ENCODE results near the gene PAGE4. TPM values are rescaled to one million over a fixed set of nuclear protein-coding genes. Genes with fewer than 3 reads are reported as not detected.

Gene PAGE4
- total RNA-seq, 1 experiment from 2014 or later, result not detected

DNA sequence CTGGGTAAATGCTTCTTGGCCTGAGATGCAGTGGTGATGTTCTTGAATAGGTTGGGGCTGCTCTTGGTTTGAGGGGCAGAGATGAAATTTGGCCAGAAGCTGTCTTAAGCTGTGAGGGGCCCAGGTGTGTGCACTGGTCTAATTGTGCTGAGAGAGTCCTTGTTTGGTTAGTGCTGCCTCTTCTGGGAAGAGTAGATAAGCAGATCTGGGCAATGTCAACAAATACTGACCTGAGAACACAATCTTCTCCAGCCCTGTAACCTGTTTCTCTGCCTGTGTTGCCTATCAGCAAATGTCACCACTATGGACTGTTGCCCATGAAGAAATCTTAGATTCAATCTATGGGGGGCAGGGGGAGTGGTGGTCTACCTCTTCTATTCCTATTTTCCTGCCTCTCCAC lies 33.0 kb downstream of the PAGE4 start:
- Histone ChIP-seq H3K9me3 (ENCODE audit: low read depth, low read length, poor library complexity, severe bottlenecking) (no peaks in the 10 kb centered on the region), H3K36me3 (ENCODE audit: insufficient read depth, low read length, poor library complexity, severe bottlenecking) (no peaks in the 10 kb centered on the region), H3K27ac (ENCODE audit: low read depth, low read length, poor library complexity, severe bottlenecking) (no peak overlapping the region), H3K27me3 (replicated peaks; ENCODE audit: insufficient read depth, low read depth, low read length, poor library complexity) (no peaks in the 10 kb centered on the region), H3K4me1 (ENCODE audit: insufficient read depth, low read length, poor library complexity, severe bottlenecking) (no peaks in the 10 kb centered on the region), H3K4me3 (ENCODE audit: low read depth, low read length, poor library complexity, severe bottlenecking) (no peak overlapping the region)
- no peak for DNase-seq (ENCODE audit: low spot score)
- intact Hi-C loops (cut with micrococcal nuclease; ENCODE audit: unreplicated experiment), result no loop called here
- ChIA-PET CTCF (no interaction called here), POLR2A (ENCODE audit: low non-redundant PET) (no interaction called here)
- BruUV-seq (replicated peaks), result no TSS peak
- TF ChIP-seq EZH2 (IDR thresholded peaks at IDR 0.05; ENCODE audit: borderline replicate concordance, low read depth, low read length, poor library complexity, severe bottlenecking), result no peak
- TF ChIP-seq, protein P1, sequence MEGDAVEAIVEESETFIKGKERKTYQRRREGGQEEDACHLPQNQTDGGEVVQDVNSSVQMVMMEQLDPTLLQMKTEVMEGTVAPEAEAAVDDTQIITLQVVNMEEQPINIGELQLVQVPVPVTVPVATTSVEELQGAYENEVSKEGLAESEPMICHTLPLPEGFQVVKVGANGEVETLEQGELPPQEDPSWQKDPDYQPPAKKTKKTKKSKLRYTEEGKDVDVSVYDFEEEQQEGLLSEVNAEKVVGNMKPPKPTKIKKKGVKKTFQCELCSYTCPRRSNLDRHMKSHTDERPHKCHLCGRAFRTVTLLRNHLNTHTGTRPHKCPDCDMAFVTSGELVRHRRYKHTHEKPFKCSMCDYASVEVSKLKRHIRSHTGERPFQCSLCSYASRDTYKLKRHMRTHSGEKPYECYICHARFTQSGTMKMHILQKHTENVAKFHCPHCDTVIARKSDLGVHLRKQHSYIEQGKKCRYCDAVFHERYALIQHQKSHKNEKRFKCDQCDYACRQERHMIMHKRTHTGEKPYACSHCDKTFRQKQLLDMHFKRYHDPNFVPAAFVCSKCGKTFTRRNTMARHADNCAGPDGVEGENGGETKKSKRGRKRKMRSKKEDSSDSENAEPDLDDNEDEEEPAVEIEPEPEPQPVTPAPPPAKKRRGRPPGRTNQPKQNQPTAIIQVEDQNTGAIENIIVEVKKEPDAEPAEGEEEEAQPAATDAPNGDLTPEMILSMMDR (conservative IDR thresholded peaks at IDR 0.05; ENCODE audit: low read depth, low read length), result no peak

- BruUV-seq (replicated peaks), result no TSS peak
- Histone ChIP-seq H3K27ac (ENCODE audit: low read depth, low read length, poor library complexity, severe bottlenecking) (no peak overlapping the region), H3K4me3 (ENCODE audit: low read depth, low read length, poor library complexity, severe bottlenecking) (no peak overlapping the region), H3K4me1 (ENCODE audit: insufficient read depth, low read length, poor library complexity, severe bottlenecking) (no peaks in the 10 kb centered on the region), H3K9me3 (ENCODE audit: low read depth, low read length, poor library complexity, severe bottlenecking) (no peaks in the 10 kb centered on the region), H3K36me3 (ENCODE audit: insufficient read depth, low read length, poor library complexity, severe bottlenecking) (no peaks in the 10 kb centered on the region), H3K27me3 (replicated peaks; ENCODE audit: insufficient read depth, low read depth, low read length, poor library complexity) (no peaks in the 10 kb centered on the region)
- POLR2A ChIA-PET (ENCODE audit: low non-redundant PET), result no interaction called here
- TF ChIP-seq, protein P1 (conservative IDR thresholded peaks at IDR 0.05; ENCODE audit: low read depth, low read length), result no peak
- no peak for TF ChIP-seq EZH2 (IDR thresholded peaks at IDR 0.05; ENCODE audit: borderline replicate concordance, low read depth, low read length, poor library complexity, severe bottlenecking)
- intact Hi-C loops (cut with micrococcal nuclease; ENCODE audit: unreplicated experiment), result no loop called here
- CTCF ChIA-PET, result no interaction called here
- no peak for DNase-seq (ENCODE audit: low spot score)
These were observed 39.6 kb downstream of the PAGE4 start for GRCh38 chrX:49868739-49869138.

GRCh38 chrX:49876750-49877149 lies 47.6 kb downstream of the PAGE4 start:
- intact Hi-C loops (cut with micrococcal nuclease; ENCODE audit: unreplicated experiment), result loop anchor here (1.0 kb wide), 1 partner anchor 36 kb away; no protein-coding TSS in a partner anchor
- Histone ChIP-seq H3K27me3 (replicated peaks; ENCODE audit: insufficient read depth, low read depth, low read length, poor library complexity) (no peaks in the 10 kb centered on the region), H3K9me3 (ENCODE audit: low read depth, low read length, poor library complexity, severe bottlenecking) (no peaks in the 10 kb centered on the region), H3K27ac (ENCODE audit: low read depth, low read length, poor library complexity, severe bottlenecking) (no peak overlapping the region), H3K4me3 (ENCODE audit: low read depth, low read length, poor library complexity, severe bottlenecking) (no peak overlapping the region), H3K36me3 (ENCODE audit: insufficient read depth, low read length, poor library complexity, severe bottlenecking) (no peaks in the 10 kb centered on the region), H3K4me1 (ENCODE audit: insufficient read depth, low read length, poor library complexity, severe bottlenecking) (no peaks in the 10 kb centered on the region)
- CTCF ChIA-PET, result interaction anchor here (0.6 to 0.7 kb wide), 2 partner anchors 11 to 36 kb away, joined by 3 to 4 read pairs; no protein-coding TSS in a partner anchor
- POLR2A ChIA-PET (ENCODE audit: low non-redundant PET), result no interaction called here
- TF ChIP-seq, protein P1 (conservative IDR thresholded peaks at IDR 0.05; ENCODE audit: low read depth, low read length), result peak; percentile 63
- no peak for TF ChIP-seq EZH2 (IDR thresholded peaks at IDR 0.05; ENCODE audit: borderline replicate concordance, low read depth, low read length, poor library complexity, severe bottlenecking)
- BruUV-seq (replicated peaks), result no TSS peak
- DNase-seq (ENCODE audit: low spot score), result peak; percentile 49

Data from A673 (cell line).